Adrenal gland (tissue), 12 donors: ENCODE results near the gene CD2. TPM values are rescaled to one million over a fixed set of nuclear protein-coding genes. Genes with fewer than 3 reads are reported as not detected.

Experiments
- DNase-seq, 7 donors: peaks; one replicate each; pipeline ENCODE4 v3.0.0-alpha.2; 2019 to 2020
- H3K27ac ChIP-seq, 5 donors: fragments of 200-600 bp; sonication (generic) in 4 of 5; 1 replicate in 3 of 5; 2 replicates in 2 of 5; pipeline versions ENCODE4 v1.5.1 to v1.8.0; 2016 to 2020; ENCODE audit warnings: mild to moderate bottlenecking in 1 of 5
- H3K27me3 ChIP-seq: fragments of 200-600 bp; 2 replicates; pipeline ENCODE4 v1.8.0; 2021
- H3K36me3 ChIP-seq, 2 donors: fragments of 200-600 bp; replicated peaks in 1 of 2; 1 replicate in 1 of 2; 2 replicates in 1 of 2; pipeline versions ENCODE4 v1.5.1 to v1.8.0; 2018 to 2022
- H3K4me1 ChIP-seq, 2 donors: fragments of 200-600 bp; replicated peaks in 1 of 2; 1 replicate in 1 of 2; 2 replicates in 1 of 2; pipeline versions ENCODE4 v1.5.1 to v1.8.0; 2018 to 2021
- H3K4me3 ChIP-seq, 4 donors: fragments of 200-600 bp; sonication (generic) in 3 of 4; one replicate each; pipeline ENCODE4 v1.5.1; 2016 to 2018
- H3K9me3 ChIP-seq, 3 donors: fragments of 200-600 bp; sonication (generic) in 1 of 3; replicated peaks in 1 of 3; 1 replicate in 2 of 3; 2 replicates in 1 of 3; pipeline versions ENCODE4 v1.5.1 to v1.8.0; 2016 to 2021
- CTCF ChIP-seq, 6 experiments: fragments of 450-650 bp in 4 of 6; fragments of 200-600 bp in 2 of 6; sonication (generic) in 1 of 6; IDR thresholded peaks; 1 replicate in 5 of 6; 2 replicates in 1 of 6; pipeline versions ENCODE4 v1.5.1 to v1.8.0; 2016 to 2021; ENCODE audit warnings: antibody characterized with exemption in 6 of 6, mild to moderate bottlenecking in 2 of 6, moderate library complexity in 1 of 6
- POLR2A ChIP-seq, 2 donors: fragments of 450-650 bp; IDR thresholded peaks; one replicate each; pipeline ENCODE4 v1.6.1; 2017; ENCODE audit warnings: antibody characterized with exemption in 2 of 2, mild to moderate bottlenecking in 2 of 2, moderate library complexity in 1 of 2
- WGBS, 4 donors: extraction: QIAGEN DNeasy Blood & Tissue Kit in 2 of 4; methylation state at CpG; one replicate each; pipeline versions ENCODE4 v1.1.5 to v1.1.7; 2013 to 2017; 5-methylcytosine and 5-hydroxymethylcytosine counted together
- intact Hi-C, 2 donors: fragments of 100-400 bp; cut with DNase I; formaldehyde crosslinking; loops; one replicate each; pipeline versions ENCODE4 v1.14.1 to v1.15.0; 2022 to 2023
- polyA plus RNA-seq, 3 donors: library from polyadenylated mRNA; stranded (reverse); fragments of 200-250 nt in 2 of 3; fragments of 350-450 nt in 1 of 3; fragmentation: Illumina TruSeq in 1 of 3; extraction: RNeasy Lipid Tissue Mini Kit (QIAGEN cat#74804) in 1 of 3; gene quantifications; one replicate each; pipeline ENCODE4 v1.2.3, GENCODE V29; 2013 to 2014
- total RNA-seq, 9 donors: library from RNA; depleted of rRNA in 4 of 9; stranded (reverse); fragments of >200 nt in 4 of 9; fragments of 120-200 nt in 1 of 9; fragmentation: NEBNext Ultra II Directional in 1 of 9; extraction: Animal tissue kit (Norgen Biotek cat#: 25700) in 1 of 9; gene quantifications; one replicate each; pipeline versions ENCODE4 v1.1.0 to v1.2.4, GENCODE V29; 2013 to 2023
- donor health status: healthy with polysubstance abuse.
- donor health status: Bipolar disorder and iron deficiency.
- donor health status: DM: yes; HTN: yes; CAD: no.
- donor health status: DM: no; HTN: no; CAD: no.
- donor health status: DM: no; HTN: no; CAD: no.
- donor health status: DM: yes; HTN: yes; CAD: no.

The CD2 gene
- total and polyA plus RNA-seq, 12 donors: 0.18 to 6.7 (median 1.3) TPM

- Histone ChIP-seq H3K27me3 (no peaks in the 10 kb centered on the region), H3K4me3 (no peak overlapping the region), H3K27ac (no peak overlapping the region), H3K4me1 (no peaks in the 10 kb centered on the region), H3K9me3 (peaks cover 0 to 15% (median 0%) of the 10 kb centered on the region in 3 donors), H3K36me3 (no peaks in the 10 kb centered on the region)
- peak in 1 of 7 donors; percentile 35 for DNase-seq
- 51 to 69% (median 56%) methylated on average over 4 of the region's 4 CpGs for WGBS, 4 donors
- TF ChIP-seq CTCF (IDR thresholded peaks at IDR 0.05): no peak
- TF ChIP-seq POLR2A (IDR thresholded peaks at IDR 0.05): no peak
- intact Hi-C loops: no loop called here
These were observed 3.1 kb upstream of the CD2 start for GRCh38 chr1:116751146-116751545.

- 36 to 66% (median 43%) methylated on average over 1 of the region's 1 CpG for WGBS, 4 donors
- no peak for TF ChIP-seq CTCF (IDR thresholded peaks at IDR 0.05)
- TF ChIP-seq POLR2A (IDR thresholded peaks at IDR 0.05): no peak
- Histone ChIP-seq H3K4me3 (no peak overlapping the region), H3K36me3 (no peaks in the 10 kb centered on the region), H3K9me3 (peaks cover 0 to 15% (median 0%) of the 10 kb centered on the region in 3 donors), H3K27me3 (no peaks in the 10 kb centered on the region), H3K27ac (no peak overlapping the region), H3K4me1 (no peaks in the 10 kb centered on the region)
- intact Hi-C loops: no loop called here
- DNase-seq: no peak
These were observed 2.6 kb upstream of the CD2 start for GRCh38 chr1:116751621-116752020.

DNA sequence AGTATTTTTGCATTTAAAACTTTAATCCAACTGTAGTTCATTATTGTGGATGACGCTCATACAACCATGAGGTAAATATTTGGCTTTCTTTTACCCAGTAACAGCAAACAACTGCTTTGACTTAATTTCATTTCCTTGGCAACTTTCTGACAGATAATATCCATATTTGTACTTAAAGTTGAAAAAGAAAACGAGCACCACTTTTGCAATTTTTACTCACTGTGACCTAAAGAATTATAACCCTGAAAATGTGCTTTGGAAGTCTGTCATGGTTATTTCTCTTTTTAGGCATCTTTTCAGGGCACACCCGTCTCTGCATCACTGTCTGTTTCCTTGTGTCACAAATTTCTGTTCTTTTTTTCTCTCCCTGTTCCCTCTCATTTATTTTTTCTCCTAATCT is 918 bp upstream of the CD2 start:
- intact Hi-C loops: no loop called here
- Histone ChIP-seq H3K36me3 (no peaks in the 10 kb centered on the region), H3K27ac (no peak overlapping the region), H3K4me3 (no peak overlapping the region), H3K27me3 (no peaks in the 10 kb centered on the region), H3K4me1 (no peaks in the 10 kb centered on the region), H3K9me3 (peaks cover 0 to 10% (median 0%) of the 10 kb centered on the region in 3 donors)
- no peak for DNase-seq
- WGBS, 4 donors: 56 to 74% (median 63%) methylated on average over 3 of the region's 3 CpGs
- TF ChIP-seq POLR2A (IDR thresholded peaks at IDR 0.05) (no peak), CTCF (IDR thresholded peaks at IDR 0.05) (no peak)

- H3K27me3 ChIP-seq: no peaks in the 10 kb centered on the region
- no peaks in the 10 kb centered on the region for H3K36me3 ChIP-seq
- H3K4me3 ChIP-seq: no peak overlapping the region
- H3K27ac ChIP-seq: no peak overlapping the region
- TF ChIP-seq CTCF (IDR thresholded peaks at IDR 0.05): no peak
- no peak for TF ChIP-seq POLR2A (IDR thresholded peaks at IDR 0.05)
- H3K4me1 ChIP-seq: no peaks in the 10 kb centered on the region
- no peaks in the 10 kb centered on the region for H3K9me3 ChIP-seq
- DNase-seq: no peak
- intact Hi-C loops: no loop called here
- WGBS, 4 donors: 86 to 93% (median 91%) methylated on average over 8 of the region's 8 CpGs
These were observed 836 bp downstream of the CD2 start for GRCh38 chr1:116755066-116755465.
